H1 (cell line): Measurements from ENCODE around the gene NDUFAF8.

Experiments
- CHD2 ChIP-seq: IDR thresholded peaks from 2 replicates; pipeline ENCODE4 v1.6.1; 2012; ENCODE audit warnings: low read length, improper control_type of control experiment
- CTCF ChIP-seq, 3 experiments: IDR thresholded peaks; 1 replicate in 2 of 3; 2 replicates in 1 of 3; pipeline versions ENCODE4 v1.5.1 to v1.6.1; 2011; ENCODE audit warnings: low read length in 3 of 3, mild to moderate bottlenecking in 3 of 3, inconsistent platforms in 2 of 3, low read depth in 1 of 3, moderate library complexity in 1 of 3; ENCODE audit not compliant: insufficient read depth in 1 of 3; ENCODE audit errors: control extremely low read depth in 1 of 3
- EGR1 ChIP-seq: IDR thresholded peaks from 2 replicates; pipeline ENCODE4 v1.6.1; 2011; ENCODE audit warnings: low read depth, low read length, borderline replicate concordance
- MAFK ChIP-seq: IDR thresholded peaks from 2 replicates; pipeline ENCODE4 v1.6.1; 2012; ENCODE audit warnings: low read depth, mild to moderate bottlenecking, improper control_type of control experiment, low read length
- POLR2A ChIP-seq, 2 experiments: IDR thresholded peaks; 1 replicate in 1 of 2; 2 replicates in 1 of 2; pipeline ENCODE4 v1.6.1; 2011; ENCODE audit warnings: low read depth in 2 of 2, low read length in 2 of 2, mild to moderate bottlenecking in 2 of 2; ENCODE audit errors: control extremely low read depth in 1 of 2
- RAD21 ChIP-seq, 2 experiments: IDR thresholded peaks in 1 of 2; conservative IDR thresholded peaks in 1 of 2; 2 replicates each; pipeline ENCODE4 v1.6.1; 2011; ENCODE audit warnings: low read depth in 2 of 2, low read length in 2 of 2, improper control_type of control experiment in 1 of 2, inconsistent platforms in 1 of 2, mild to moderate bottlenecking in 1 of 2, moderate library complexity in 1 of 2
- SIN3A ChIP-seq, 2 experiments: IDR thresholded peaks in 1 of 2; conservative IDR thresholded peaks in 1 of 2; 2 replicates each; pipeline ENCODE4 v1.6.1; 2011 to 2012; ENCODE audit warnings: low read length in 2 of 2, improper control_type of control experiment in 1 of 2, low read depth in 1 of 2, mild to moderate bottlenecking in 1 of 2
- TAF1 ChIP-seq: IDR thresholded peaks from 2 replicates; pipeline ENCODE4 v1.6.1; 2011; ENCODE audit warnings: mild to moderate bottlenecking, low read depth, low read length
- TBP ChIP-seq: IDR thresholded peaks from 2 replicates; pipeline ENCODE4 v1.6.1; 2011; ENCODE audit warnings: low read depth, low read length, improper control_type of control experiment
- TCF12 ChIP-seq: IDR thresholded peaks from 2 replicates; pipeline ENCODE4 v1.6.1; 2011; ENCODE audit warnings: low read depth, mild to moderate bottlenecking, low read length
- TF ChIP-seq, protein P1 (sequence below): IDR thresholded peaks from 2 replicates; pipeline ENCODE4 v1.6.1; 2011; ENCODE audit warnings: low read length, improper control_type of control experiment

DNA sequence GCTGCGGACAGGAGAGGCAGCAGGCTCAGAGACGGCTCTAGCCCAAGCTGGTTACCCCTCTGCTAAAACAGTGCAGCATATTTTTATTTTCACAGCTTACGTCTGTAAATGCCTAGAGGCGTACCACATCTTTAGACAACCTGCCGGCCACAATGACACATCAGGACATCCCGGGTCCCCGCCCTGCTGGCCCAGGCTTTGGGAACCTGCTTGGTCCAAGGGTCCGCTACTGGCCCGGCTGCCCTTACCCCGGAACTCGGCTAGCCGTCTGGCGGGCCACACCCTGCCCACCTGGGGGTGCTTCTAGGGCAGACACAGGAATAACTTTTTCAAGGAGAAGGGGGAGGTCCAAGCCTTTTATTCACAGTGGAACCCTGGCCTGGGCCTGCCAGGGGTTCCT is 20.7 kb upstream of the NDUFAF8 start:
- TF ChIP-seq POLR2A (IDR thresholded peaks at IDR 0.05; ENCODE audit: control extremely low read depth in 1 of 2, low read depth in 2 of 2, low read length in 2 of 2), result no peak
- TF ChIP-seq CHD2, result no peak
- TF ChIP-seq SIN3A (conservative IDR thresholded peaks at IDR 0.05 in 1 of 2, IDR thresholded peaks at IDR 0.05 in 1 of 2; ENCODE audit: low read depth in 1 of 2, low read length in 2 of 2), result no peak
- TF ChIP-seq, protein P1, sequence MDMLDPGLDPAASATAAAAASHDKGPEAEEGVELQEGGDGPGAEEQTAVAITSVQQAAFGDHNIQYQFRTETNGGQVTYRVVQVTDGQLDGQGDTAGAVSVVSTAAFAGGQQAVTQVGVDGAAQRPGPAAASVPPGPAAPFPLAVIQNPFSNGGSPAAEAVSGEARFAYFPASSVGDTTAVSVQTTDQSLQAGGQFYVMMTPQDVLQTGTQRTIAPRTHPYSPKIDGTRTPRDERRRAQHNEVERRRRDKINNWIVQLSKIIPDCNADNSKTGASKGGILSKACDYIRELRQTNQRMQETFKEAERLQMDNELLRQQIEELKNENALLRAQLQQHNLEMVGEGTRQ, result no peak
- no peak for TF ChIP-seq CTCF (IDR thresholded peaks at IDR 0.05; ENCODE audit: control extremely low read depth in 1 of 3, insufficient read depth in 1 of 3, low read depth in 1 of 3, low read length in 3 of 3)
- no peak for TF ChIP-seq EGR1
- TF ChIP-seq TAF1, result no peak
- TF ChIP-seq RAD21 (IDR thresholded peaks at IDR 0.05 in 1 of 2, conservative IDR thresholded peaks at IDR 0.05 in 1 of 2; ENCODE audit: low read depth in 2 of 2, low read length in 2 of 2), result no peak
- no peak for TF ChIP-seq MAFK
- TF ChIP-seq TCF12, result no peak
- TF ChIP-seq TBP, result no peak
